Activated naive CD4-positive, alpha-beta T cell treated with anti-CD3 and anti-CD28 coated beads, Interleukin-2, amount 50 U/mL, for 24 hours (primary cell): Measurements from ENCODE around the gene NACAD.

Experiments
- H3K27ac Mint-ChIP-seq: one replicate; pipeline ENCODE4 v1.8.0; 2021; ENCODE audit warnings: mild to moderate bottlenecking, mixed read lengths
- H3K27me3 Mint-ChIP-seq: one replicate; pipeline ENCODE4 v1.8.0; 2021; ENCODE audit warnings: mixed read lengths
- H3K36me3 Mint-ChIP-seq: one replicate; pipeline ENCODE4 v1.8.0; 2021; ENCODE audit warnings: mixed read lengths
- H3K4me1 Mint-ChIP-seq: one replicate; pipeline ENCODE4 v1.8.0; 2021; ENCODE audit warnings: mixed read lengths
- H3K4me3 Mint-ChIP-seq: one replicate; pipeline ENCODE4 v1.8.0; 2021; ENCODE audit warnings: mild to moderate bottlenecking, mixed read lengths
- H3K9me3 Mint-ChIP-seq: one replicate; pipeline ENCODE4 v1.8.0; 2021; ENCODE audit warnings: mixed read lengths

Gene NACAD

DNA sequence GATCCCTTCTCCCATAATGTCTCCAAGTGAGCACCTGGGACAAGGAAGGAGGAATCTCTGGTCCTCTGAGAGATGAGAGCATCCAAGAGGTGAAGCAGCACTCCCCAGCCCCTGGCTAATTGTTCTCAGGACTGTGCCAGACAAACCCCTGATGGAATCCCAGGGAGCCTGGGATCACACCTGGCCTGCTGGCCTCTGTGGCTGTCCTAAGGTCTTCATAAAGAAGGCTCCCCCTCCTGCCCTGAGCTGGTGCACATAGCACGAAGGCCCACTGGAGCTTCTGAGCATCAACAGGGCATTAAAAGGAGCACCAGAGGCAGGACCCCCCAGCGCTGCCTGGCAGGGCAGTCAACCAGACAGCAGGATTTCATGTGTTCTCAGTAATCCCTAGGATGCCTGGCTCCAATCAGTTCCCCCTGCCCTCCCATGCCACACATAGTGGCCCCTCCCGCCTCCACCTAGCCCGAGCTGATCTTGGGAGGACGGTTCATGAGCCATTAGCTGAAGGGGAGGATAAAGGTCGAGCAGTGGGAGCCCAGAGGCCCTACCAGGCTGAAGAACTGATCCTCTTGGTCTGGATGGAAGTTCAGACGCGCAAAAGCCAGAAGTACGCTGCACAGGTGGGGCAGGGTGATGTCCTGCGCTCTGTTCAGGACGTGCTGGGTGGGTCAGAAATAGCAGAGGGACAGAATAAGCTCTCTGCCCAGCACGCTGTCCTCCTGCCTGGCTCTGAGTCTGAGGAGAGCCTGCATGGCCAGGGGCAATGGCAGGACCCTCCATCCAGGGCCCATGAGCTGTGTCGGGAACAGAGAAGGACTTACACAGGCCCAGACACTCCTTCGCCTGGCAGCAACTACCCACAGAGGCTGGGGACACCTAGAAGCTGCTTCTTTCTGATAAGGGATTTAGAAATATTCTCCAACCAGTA, 14.3 kb upstream of the NACAD start:
- no peak overlapping the region for H3K4me3 Mint-ChIP-seq
- peaks cover 28% of the 10 kb centered on the region for H3K4me1 Mint-ChIP-seq
- H3K27ac Mint-ChIP-seq = no peak overlapping the region
- no peaks in the 10 kb centered on the region for H3K9me3 Mint-ChIP-seq
- peaks cover 13% of the 10 kb centered on the region for H3K36me3 Mint-ChIP-seq
- no peaks in the 10 kb centered on the region for H3K27me3 Mint-ChIP-seq

DNA sequence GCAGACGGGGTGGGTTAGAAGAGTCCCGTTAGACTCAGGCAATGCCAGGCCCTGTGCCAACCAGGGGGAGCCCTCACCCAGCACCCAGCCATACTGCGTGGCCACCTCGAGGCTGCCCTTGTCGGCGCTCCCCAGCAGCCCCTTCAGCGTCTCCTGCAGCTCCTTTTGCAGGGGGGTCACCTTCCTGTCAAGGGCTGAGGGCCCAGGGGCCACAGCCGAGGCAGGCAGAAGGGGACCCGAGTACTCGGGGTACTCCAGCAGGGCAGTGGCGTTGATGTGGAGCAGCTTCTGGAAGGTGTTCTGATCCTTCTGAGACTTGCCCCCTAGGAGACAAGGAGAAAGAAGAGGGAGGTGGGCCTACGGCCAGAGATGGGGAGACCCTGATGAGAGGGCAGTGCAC, 13.0 kb upstream of the NACAD start:
- Mint-ChIP-seq H3K27ac (no peak overlapping the region), H3K36me3 (peaks cover 4% of the 10 kb centered on the region), H3K27me3 (no peaks in the 10 kb centered on the region)

GRCh38 chr7:45100761-45101480, 12.2 kb upstream of the NACAD start:
- Mint-ChIP-seq H3K36me3 (peaks cover 4% of the 10 kb centered on the region), H3K9me3 (no peaks in the 10 kb centered on the region), H3K4me3 (no peak overlapping the region), H3K4me1 (peaks cover 10% of the 10 kb centered on the region), H3K27me3 (no peaks in the 10 kb centered on the region), H3K27ac (no peak overlapping the region)

More for the DNA sequence above, 13.0 kb upstream of the NACAD start:
- H3K4me1 Mint-ChIP-seq = peaks cover 15% of the 10 kb centered on the region
- H3K9me3 Mint-ChIP-seq = no peaks in the 10 kb centered on the region
- no peak overlapping the region for H3K4me3 Mint-ChIP-seq

GRCh38 chr7:45099891-45100760, 11.4 kb upstream of the NACAD start:
- peaks cover 6% of the 10 kb centered on the region for H3K4me1 Mint-ChIP-seq
- no peaks in the 10 kb centered on the region for H3K27me3 Mint-ChIP-seq
- no peak overlapping the region for H3K27ac Mint-ChIP-seq
- no peak overlapping the region for H3K4me3 Mint-ChIP-seq
- H3K9me3 Mint-ChIP-seq = no peaks in the 10 kb centered on the region
- H3K36me3 Mint-ChIP-seq = peaks cover 4% of the 10 kb centered on the region

- peaks cover 6% of the 10 kb centered on the region for H3K4me1 Mint-ChIP-seq
- no peak overlapping the region for H3K27ac Mint-ChIP-seq
- peaks cover 7% of the 10 kb centered on the region for H3K36me3 Mint-ChIP-seq
- H3K9me3 Mint-ChIP-seq = no peaks in the 10 kb centered on the region
- no peaks in the 10 kb centered on the region for H3K27me3 Mint-ChIP-seq
- H3K4me3 Mint-ChIP-seq = no peak overlapping the region
Observed at GRCh38 chr7:45098983-45099839, 10.4 kb upstream of the NACAD start.

GRCh38 chr7:45092931-45093235, 4.1 kb upstream of the NACAD start:
- no peak overlapping the region for H3K4me3 Mint-ChIP-seq
- peaks cover 7% of the 10 kb centered on the region for H3K36me3 Mint-ChIP-seq
- H3K27ac Mint-ChIP-seq = no peak overlapping the region
- H3K4me1 Mint-ChIP-seq = peaks cover 3% of the 10 kb centered on the region
- H3K27me3 Mint-ChIP-seq = peaks cover 5% of the 10 kb centered on the region
- peaks cover 5% of the 10 kb centered on the region for H3K9me3 Mint-ChIP-seq

- no peak overlapping the region for H3K27ac Mint-ChIP-seq
- peaks cover 3% of the 10 kb centered on the region for H3K4me1 Mint-ChIP-seq
- peaks cover 5% of the 10 kb centered on the region for H3K9me3 Mint-ChIP-seq
- peaks cover 7% of the 10 kb centered on the region for H3K36me3 Mint-ChIP-seq
- no peak overlapping the region for H3K4me3 Mint-ChIP-seq
- peaks cover 5% of the 10 kb centered on the region for H3K27me3 Mint-ChIP-seq
Observed at GRCh38 chr7:45092100-45092930, 3.5 kb upstream of the NACAD start.

- H3K9me3 Mint-ChIP-seq = peaks cover 5% of the 10 kb centered on the region
- peaks cover 5% of the 10 kb centered on the region for H3K27me3 Mint-ChIP-seq
- H3K4me1 Mint-ChIP-seq = peaks cover 3% of the 10 kb centered on the region
- no peak overlapping the region for H3K27ac Mint-ChIP-seq
- H3K36me3 Mint-ChIP-seq = peaks cover 4% of the 10 kb centered on the region
- peak overlapping the region; percentile 70 for H3K4me3 Mint-ChIP-seq
Observed at GRCh38 chr7:45089341-45089891, 647 bp upstream of the NACAD start.

- Mint-ChIP-seq H3K27ac (peak overlapping the region; percentile 12), H3K27me3 (peaks cover 5% of the 10 kb centered on the region), H3K4me3 (peak overlapping the region; percentile 49), H3K9me3 (no peaks in the 10 kb centered on the region), H3K36me3 (peaks cover 2% of the 10 kb centered on the region), H3K4me1 (peaks cover 3% of the 10 kb centered on the region)
Observed at GRCh38 chr7:45088146-45088701, 545 bp downstream of the NACAD start.

DNA sequence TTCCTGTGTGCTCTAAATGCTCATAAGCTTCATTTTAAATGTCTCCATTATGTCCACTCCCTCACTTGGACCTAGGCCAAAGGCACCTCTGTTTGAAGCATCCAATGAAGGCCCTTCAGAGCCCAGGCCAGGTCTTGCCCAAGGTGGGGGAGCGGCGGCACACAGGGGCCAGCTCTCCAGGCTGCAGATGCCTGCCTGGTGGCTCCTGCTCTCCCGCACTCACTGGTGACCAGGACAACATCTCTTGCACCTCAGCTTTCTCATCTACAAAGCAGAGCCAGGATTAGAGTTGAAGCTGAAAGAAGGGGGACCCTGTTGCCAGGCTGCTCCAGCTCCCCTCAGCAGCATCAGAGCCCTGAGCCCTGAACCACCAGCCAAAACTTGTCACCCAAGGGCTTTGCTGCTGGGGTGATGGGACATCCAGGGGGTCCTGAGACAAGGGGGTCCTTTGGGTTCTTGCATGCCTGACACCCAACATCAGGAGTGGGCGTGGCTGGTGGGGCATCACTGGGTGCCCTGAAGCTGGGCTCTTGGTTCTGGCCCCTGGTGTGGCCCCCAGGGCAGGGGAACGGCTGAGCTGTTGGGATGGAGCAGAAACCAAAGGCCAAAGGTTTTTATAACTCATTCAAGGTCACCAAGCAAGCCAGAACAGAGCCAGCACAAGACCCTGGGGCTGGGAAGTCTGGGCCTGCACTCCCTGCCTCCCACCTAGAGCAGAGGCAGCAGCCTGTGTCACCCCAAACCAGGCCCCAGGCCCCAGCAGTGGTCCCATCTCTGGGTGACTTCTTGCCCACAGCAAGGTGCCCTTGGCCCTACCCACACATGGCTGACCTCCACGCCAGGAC, 1.2 kb downstream of the NACAD start:
- no peaks in the 10 kb centered on the region for H3K9me3 Mint-ChIP-seq
- peaks cover 3% of the 10 kb centered on the region for H3K4me1 Mint-ChIP-seq
- peak overlapping the region; percentile 49 for H3K4me3 Mint-ChIP-seq
- H3K36me3 Mint-ChIP-seq = peaks cover 1% of the 10 kb centered on the region
- peak overlapping the region; percentile 72 for H3K27ac Mint-ChIP-seq
- H3K27me3 Mint-ChIP-seq = peaks cover 5% of the 10 kb centered on the region

DNA sequence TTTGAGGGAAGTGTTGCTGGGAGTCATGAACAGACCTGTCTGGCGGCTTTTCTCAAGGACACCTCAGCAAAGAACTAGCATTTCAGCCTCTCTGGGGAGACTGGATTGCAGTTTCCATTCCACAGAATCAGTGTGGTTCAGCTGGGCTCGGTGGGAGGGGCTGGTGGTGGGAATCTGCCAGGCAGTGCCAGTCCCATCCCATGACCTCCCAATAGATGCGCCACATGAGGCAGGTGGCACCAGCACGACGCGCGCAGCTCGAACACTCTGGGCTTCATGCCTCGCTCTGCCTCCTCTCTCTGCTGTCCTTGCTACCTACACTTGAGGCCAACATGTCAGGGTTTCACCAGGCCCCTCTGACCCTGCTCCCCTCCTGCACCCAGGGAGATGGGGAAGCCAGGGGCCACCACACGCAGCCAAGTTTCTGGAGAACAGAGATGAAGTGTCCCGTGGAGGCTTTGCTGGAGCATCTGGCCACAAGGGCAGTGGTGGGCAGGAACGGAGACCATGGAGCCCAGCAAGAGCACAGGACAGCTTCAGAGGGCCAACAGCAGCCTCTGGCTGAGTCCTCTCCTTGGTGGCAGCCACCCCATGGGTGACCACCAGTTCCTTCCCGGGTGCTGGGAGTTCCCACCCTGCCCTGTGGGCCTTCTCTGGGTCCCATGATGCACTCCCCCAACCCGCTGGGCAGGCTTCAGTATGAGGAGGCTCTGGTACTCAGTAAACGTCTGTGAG, 2.3 kb downstream of the NACAD start:
- Mint-ChIP-seq H3K27ac (no peak overlapping the region), H3K9me3 (no peaks in the 10 kb centered on the region), H3K36me3 (no peaks in the 10 kb centered on the region), H3K4me3 (peak overlapping the region; percentile 15), H3K4me1 (peaks cover 3% of the 10 kb centered on the region), H3K27me3 (peaks cover 5% of the 10 kb centered on the region)

GRCh38 chr7:45085619-45086200, 3.1 kb downstream of the NACAD start:
- Mint-ChIP-seq H3K4me1 (peaks cover 3% of the 10 kb centered on the region), H3K4me3 (no peak overlapping the region), H3K9me3 (no peaks in the 10 kb centered on the region), H3K36me3 (no peaks in the 10 kb centered on the region), H3K27ac (no peak overlapping the region), H3K27me3 (peaks cover 5% of the 10 kb centered on the region)
